Mesenchymal stem cell (in vitro differentiated cells and primary cell): ENCODE results near the gene IFTAP.
A peak's percentile ranks its signal among the peaks of the same experiment; 100 is the strongest.
"Not testable (repeated sequence)": the region's sequence is repeated elsewhere in the genome, so short reads cannot be mapped to it uniquely, and the experiment has no call there.

Experiments used
- DNase-seq: peaks from one replicate; pipeline ENCODE4 v3.0.0-alpha.2; 2013
- H2AFZ ChIP-seq: one replicate; pipeline ENCODE4 v1.6.1; 2013; ENCODE audit warnings: low read depth, mild to moderate bottlenecking, control low read depth, inconsistent platforms, low read length, moderate library complexity
- H2AK5ac ChIP-seq: 2 replicates; pipeline ENCODE4 v1.6.1; 2013; ENCODE audit warnings: low read length, moderate library complexity, mild to moderate bottlenecking, inconsistent platforms; ENCODE audit not compliant: severe bottlenecking
- H2BK120ac ChIP-seq: one replicate; pipeline ENCODE4 v1.6.1; 2013; ENCODE audit warnings: low read depth, mild to moderate bottlenecking, inconsistent platforms, low read length, moderate library complexity
- H2BK12ac ChIP-seq, 2 experiments: one replicate each; pipeline ENCODE4 v1.6.1; 2013; ENCODE audit warnings: inconsistent platforms in 2 of 2, low read length in 2 of 2, mild to moderate bottlenecking in 2 of 2, moderate library complexity in 2 of 2, control low read depth in 1 of 2
- H2BK15ac ChIP-seq: one replicate; pipeline ENCODE4 v1.6.1; 2013; ENCODE audit warnings: mild to moderate bottlenecking, low read depth, inconsistent platforms; ENCODE audit not compliant: poor library complexity, severe bottlenecking
- H2BK5ac ChIP-seq: 2 replicates; pipeline ENCODE4 v1.6.1; 2013; ENCODE audit warnings: low read depth, mild to moderate bottlenecking, low read length, control low read depth, inconsistent platforms; ENCODE audit not compliant: poor library complexity, severe bottlenecking
- H3K14ac ChIP-seq, 2 experiments: one replicate each; pipeline ENCODE4 v1.6.1; 2013; ENCODE audit warnings: inconsistent platforms in 2 of 2, low read length in 2 of 2, control low read depth in 1 of 2, mild to moderate bottlenecking in 1 of 2, moderate library complexity in 1 of 2
- H3K18ac ChIP-seq, 2 experiments: one replicate each; pipeline ENCODE4 v1.6.1; 2013; ENCODE audit warnings: inconsistent platforms in 2 of 2, low read length in 2 of 2, control low read depth in 1 of 2, low read depth in 1 of 2, mild to moderate bottlenecking in 1 of 2
- H3K23ac ChIP-seq, 2 experiments: one replicate each; pipeline ENCODE4 v1.6.1; 2013; ENCODE audit warnings: inconsistent platforms in 2 of 2, low read length in 2 of 2, mild to moderate bottlenecking in 2 of 2, moderate library complexity in 2 of 2, control low read depth in 1 of 2
- H3K27ac ChIP-seq: 2 replicates; pipeline ENCODE4 v1.5.1; 2013; ENCODE audit warnings: mild to moderate bottlenecking, moderate library complexity, low read length, control low read depth, inconsistent platforms; ENCODE audit not compliant: poor library complexity, severe bottlenecking
- H3K27me3 ChIP-seq, 2 experiments: 2 replicates each; pipeline versions ENCODE4 v1.6.1 to v1.7.0; 2013; ENCODE audit warnings: low read length in 2 of 2, mild to moderate bottlenecking in 2 of 2, moderate library complexity in 2 of 2, control low read depth in 1 of 2, inconsistent platforms in 1 of 2; ENCODE audit not compliant: control insufficient read depth in 1 of 2, insufficient read depth in 1 of 2
- H3K36me3 ChIP-seq, 2 experiments: 2 replicates each; pipeline versions ENCODE4 v1.6.1 to v1.7.0; 2013; ENCODE audit warnings: low read length in 2 of 2, control low read depth in 1 of 2, inconsistent platforms in 1 of 2, low read depth in 1 of 2, mild to moderate bottlenecking in 1 of 2; ENCODE audit not compliant: insufficient read depth in 2 of 2, control insufficient read depth in 1 of 2
- H3K4ac ChIP-seq, 2 experiments: one replicate each; pipeline ENCODE4 v1.6.1; 2013; ENCODE audit warnings: inconsistent platforms in 2 of 2, low read length in 2 of 2, mild to moderate bottlenecking in 2 of 2, moderate library complexity in 2 of 2, control low read depth in 1 of 2, low read depth in 1 of 2
- H3K4me1 ChIP-seq: 2 replicates; pipeline ENCODE4 v1.6.1; 2013; ENCODE audit warnings: low read depth, low read length, control low read depth; ENCODE audit not compliant: control insufficient read depth, insufficient read depth
- H3K4me2 ChIP-seq: 2 replicates; pipeline ENCODE4 v1.6.1; 2013; ENCODE audit warnings: low read length, mild to moderate bottlenecking, inconsistent platforms; ENCODE audit not compliant: poor library complexity, severe bottlenecking
- H3K4me3 ChIP-seq, 2 experiments: 2 replicates each; pipeline versions ENCODE4 v1.5.1 to v1.7.0; 2013; ENCODE audit warnings: low read length in 2 of 2, mild to moderate bottlenecking in 2 of 2, control low read depth in 1 of 2, low read depth in 1 of 2; ENCODE audit not compliant: insufficient read depth in 1 of 2
- H3K79me1 ChIP-seq: replicated peaks from 2 replicates; pipeline ENCODE4 v1.6.1; 2013; ENCODE audit warnings: mild to moderate bottlenecking, control low read depth, low read length, inconsistent platforms; ENCODE audit not compliant: poor library complexity, severe bottlenecking
- H3K9ac ChIP-seq: 2 replicates; pipeline ENCODE4 v1.7.0; 2013; ENCODE audit warnings: mild to moderate bottlenecking, low read length, moderate library complexity
- H3K9me3 ChIP-seq: 2 replicates; pipeline ENCODE4 v1.7.0; 2013; ENCODE audit warnings: mild to moderate bottlenecking, low read length; ENCODE audit not compliant: control insufficient read depth
- H4K8ac ChIP-seq: one replicate; pipeline ENCODE4 v1.6.1; 2013; ENCODE audit warnings: inconsistent platforms, mild to moderate bottlenecking, low read length, moderate library complexity
- H4K91ac ChIP-seq: one replicate; pipeline ENCODE4 v1.6.1; 2013; ENCODE audit warnings: mild to moderate bottlenecking, low read length, inconsistent platforms
- WGBS: methylation state at CpG from one replicate; pipeline ENCODE4 v1.1.7; 2013; ENCODE audit warnings: mixed read lengths; 5-methylcytosine and 5-hydroxymethylcytosine counted together

The IFTAP gene

DNA sequence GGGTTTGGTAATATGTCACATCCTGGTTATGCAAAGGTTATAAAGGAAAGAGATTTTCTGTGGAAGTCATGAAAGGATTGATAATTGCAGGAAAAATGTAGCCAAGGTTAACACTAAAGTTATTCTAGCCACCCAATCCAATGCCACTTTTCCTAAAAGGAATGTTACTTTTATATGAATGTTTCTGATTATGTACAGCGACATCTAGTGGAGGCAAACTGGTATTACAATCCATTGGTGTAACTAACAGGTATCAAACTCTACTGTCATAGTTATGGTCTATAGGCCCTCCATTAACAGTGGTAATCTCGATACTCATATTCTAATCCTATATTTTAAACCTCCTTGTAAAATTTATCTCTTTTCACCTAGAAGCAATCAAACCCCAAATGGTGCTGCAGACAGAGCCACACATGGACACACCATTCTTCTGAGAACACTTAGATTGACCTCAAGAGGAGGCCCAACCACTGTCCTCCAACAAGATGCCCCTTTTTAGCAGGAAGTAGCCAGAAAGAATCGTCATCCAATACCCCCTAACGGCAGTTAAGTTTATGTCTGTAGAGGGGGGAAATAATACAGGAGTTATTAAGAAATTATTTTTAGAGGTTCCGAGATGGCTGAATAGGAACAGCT lies 78.6 kb downstream of the IFTAP start:
- Histone ChIP-seq H3K27me3 (no peaks in the 10 kb centered on the region), H3K4me1 (no peaks in the 10 kb centered on the region), H2BK5ac (no peak overlapping the region), H3K18ac (no peak overlapping the region), H2BK15ac (no peak overlapping the region), H3K36me3 (no peaks in the 10 kb centered on the region), H2BK12ac (no peak overlapping the region), H3K27ac (no peak overlapping the region), H4K91ac (no peak overlapping the region), H3K9ac (no peak overlapping the region), H3K4me3 (no peak overlapping the region), H3K4me2 (no peak overlapping the region), H3K79me1 (no peaks in the 10 kb centered on the region), H3K9me3 (no peaks in the 10 kb centered on the region), H2AK5ac (no peak overlapping the region), H3K14ac (no peak overlapping the region), H4K8ac (no peak overlapping the region), H2BK120ac (no peak overlapping the region), H2AFZ (no peak overlapping the region), H3K23ac (no peak overlapping the region), H3K4ac (no peak overlapping the region)
- 67% methylated on average over 5 of the region's 5 CpGs for WGBS
- peak; percentile 57 for DNase-seq

DNA sequence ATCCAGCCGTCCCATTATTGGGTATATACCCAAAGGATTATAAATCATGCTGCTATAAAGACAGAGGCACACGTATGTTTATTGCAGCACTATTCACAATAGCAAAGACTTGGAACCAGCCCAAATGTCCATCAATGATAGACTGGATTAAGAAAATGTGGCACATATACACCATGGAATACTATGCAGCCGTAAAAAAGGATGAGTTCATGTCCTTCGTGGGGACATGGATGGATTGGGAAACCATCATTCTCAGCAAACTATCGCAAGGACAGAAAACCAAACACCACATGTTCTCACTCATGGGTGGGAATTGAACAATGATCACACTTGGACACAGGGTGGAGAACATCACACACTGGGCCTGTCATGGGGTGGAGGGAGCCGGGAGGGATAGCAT lies 85.2 kb downstream of the IFTAP start:
- H4K8ac ChIP-seq, H2BK5ac ChIP-seq, DNase-seq, H3K9me3 ChIP-seq, H4K91ac ChIP-seq, H3K4me2 ChIP-seq, H3K36me3 ChIP-seq, H3K4ac ChIP-seq, H2BK120ac ChIP-seq, H3K9ac ChIP-seq, H2AK5ac ChIP-seq, H2BK15ac ChIP-seq, H3K4me1 ChIP-seq, H3K79me1 ChIP-seq, H2BK12ac ChIP-seq, H3K27ac ChIP-seq, H3K4me3 ChIP-seq, H3K27me3 ChIP-seq, H3K18ac ChIP-seq, H3K23ac ChIP-seq, H2AFZ ChIP-seq, H3K14ac ChIP-seq: not testable (repeated sequence)
- 89% methylated on average over 4 of the region's 6 CpGs for WGBS

DNA sequence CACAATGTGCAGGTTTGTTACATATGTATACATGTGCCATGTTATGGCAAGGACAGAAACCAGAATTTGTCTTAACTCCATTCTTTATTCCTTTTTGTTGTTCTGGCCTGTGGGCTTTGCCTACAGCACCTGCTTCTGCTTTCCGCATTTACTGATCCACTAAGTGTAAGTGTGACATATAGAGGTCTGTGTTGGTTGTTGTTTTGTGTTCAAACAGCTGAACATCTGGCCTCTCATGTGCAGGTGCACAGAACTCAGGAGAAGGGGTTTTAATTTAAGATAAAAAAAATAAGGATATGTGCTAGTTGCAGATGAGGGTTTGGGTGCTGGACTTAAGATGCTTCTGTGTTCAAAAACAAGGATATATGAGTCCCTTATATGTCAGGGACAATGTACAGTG lies 89.5 kb downstream of the IFTAP start:
- H4K8ac ChIP-seq, result no peak overlapping the region
- no peak overlapping the region for H3K9ac ChIP-seq
- H3K9me3 ChIP-seq, result no peaks in the 10 kb centered on the region
- no peak overlapping the region for H3K23ac ChIP-seq
- no peak overlapping the region for H3K4ac ChIP-seq
- no peak overlapping the region for H3K27ac ChIP-seq
- H3K4me3 ChIP-seq, result no peak overlapping the region
- no peak overlapping the region for H3K14ac ChIP-seq
- H2AK5ac ChIP-seq, result no peak overlapping the region
- H3K4me1 ChIP-seq, result no peaks in the 10 kb centered on the region
- H3K79me1 ChIP-seq, result no peaks in the 10 kb centered on the region
- no peak overlapping the region for H3K18ac ChIP-seq
- no peak overlapping the region for H2BK12ac ChIP-seq
- H3K36me3 ChIP-seq, result no peaks in the 10 kb centered on the region
- no peak for DNase-seq
- H2BK120ac ChIP-seq, result no peak overlapping the region
- H2BK5ac ChIP-seq, result no peak overlapping the region
- WGBS, result 100% methylated on average over 1 of the region's 1 CpG
- H3K4me2 ChIP-seq, result no peak overlapping the region
- peaks cover 17 to 18% of the 10 kb centered on the region in 2 experiments for H3K27me3 ChIP-seq
- no peak overlapping the region for H2BK15ac ChIP-seq
- H4K91ac ChIP-seq, result no peak overlapping the region
- no peak overlapping the region for H2AFZ ChIP-seq

DNA sequence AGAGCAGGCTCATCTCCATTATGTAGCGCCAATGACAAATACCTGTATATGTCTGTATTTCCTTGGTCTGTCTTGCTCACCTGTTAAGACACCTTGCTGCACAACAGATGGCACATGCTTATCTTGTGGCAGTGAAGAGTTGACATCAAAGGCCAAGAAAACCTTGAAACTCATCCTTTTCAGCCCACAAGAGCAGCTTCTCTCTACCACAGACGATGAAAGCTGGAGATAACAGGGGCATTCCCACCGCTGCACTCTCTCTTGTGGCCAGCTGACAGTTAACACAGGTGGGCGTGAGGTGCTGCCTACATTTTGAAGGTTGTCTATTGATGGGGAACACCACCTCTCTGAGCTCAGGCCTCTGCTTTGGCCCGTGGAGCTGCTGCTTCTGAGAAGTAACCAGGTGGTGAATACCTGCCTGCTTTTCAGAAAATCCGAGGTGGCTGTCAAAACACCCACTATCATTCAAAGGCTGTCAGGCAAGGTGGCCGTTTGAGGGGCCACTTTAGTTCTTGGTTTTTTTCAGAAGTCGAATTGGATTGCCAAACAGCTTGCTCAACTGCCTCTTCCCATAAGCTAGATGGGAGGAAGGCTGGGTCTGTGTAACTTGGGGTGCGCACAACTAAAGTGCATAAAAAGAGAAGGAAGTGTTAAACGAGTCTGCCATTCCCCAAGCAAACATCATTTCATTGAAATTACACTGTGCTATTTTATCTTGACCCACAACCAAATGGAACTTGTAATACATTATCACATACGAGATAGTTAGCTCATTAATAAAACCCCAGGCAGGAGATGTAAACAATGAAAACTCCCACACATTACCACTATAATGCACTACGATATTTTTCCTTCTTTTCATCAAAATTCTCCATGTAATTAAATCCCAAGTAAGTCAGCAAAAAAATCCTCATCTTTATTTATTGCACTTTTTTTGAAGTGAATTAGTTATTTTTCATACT lies 90.8 kb downstream of the IFTAP start:
- no peak overlapping the region for H3K18ac ChIP-seq
- H3K23ac ChIP-seq, result no peak overlapping the region
- H2BK15ac ChIP-seq, result no peak overlapping the region
- H2BK12ac ChIP-seq, result no peak overlapping the region
- H2AK5ac ChIP-seq, result no peak overlapping the region
- no peak overlapping the region for H4K91ac ChIP-seq
- no peak overlapping the region for H3K4ac ChIP-seq
- peaks cover 21% of the 10 kb centered on the region in 2 experiments for H3K27me3 ChIP-seq
- DNase-seq, result no peak
- no peak overlapping the region for H4K8ac ChIP-seq
- no peaks in the 10 kb centered on the region for H3K4me1 ChIP-seq
- 79% methylated on average over 12 of the region's 12 CpGs for WGBS
- no peak overlapping the region for H2BK120ac ChIP-seq
- H3K14ac ChIP-seq, result no peak overlapping the region
- H3K4me2 ChIP-seq, result no peak overlapping the region
- H2BK5ac ChIP-seq, result no peak overlapping the region
- H3K9ac ChIP-seq, result no peak overlapping the region
- H3K27ac ChIP-seq, result no peak overlapping the region
- no peaks in the 10 kb centered on the region for H3K79me1 ChIP-seq
- H3K4me3 ChIP-seq, result no peak overlapping the region
- H3K9me3 ChIP-seq, result no peaks in the 10 kb centered on the region
- H3K36me3 ChIP-seq, result no peaks in the 10 kb centered on the region
- H2AFZ ChIP-seq, result no peak overlapping the region
